ENCODE measurements around the gene KRTAP9-9.
"Not testable (repeated sequence)": the region's sequence is repeated elsewhere in the genome, so short reads cannot be mapped to it uniquely, and the experiment has no call there.

The KRTAP9-9 gene

DNA sequence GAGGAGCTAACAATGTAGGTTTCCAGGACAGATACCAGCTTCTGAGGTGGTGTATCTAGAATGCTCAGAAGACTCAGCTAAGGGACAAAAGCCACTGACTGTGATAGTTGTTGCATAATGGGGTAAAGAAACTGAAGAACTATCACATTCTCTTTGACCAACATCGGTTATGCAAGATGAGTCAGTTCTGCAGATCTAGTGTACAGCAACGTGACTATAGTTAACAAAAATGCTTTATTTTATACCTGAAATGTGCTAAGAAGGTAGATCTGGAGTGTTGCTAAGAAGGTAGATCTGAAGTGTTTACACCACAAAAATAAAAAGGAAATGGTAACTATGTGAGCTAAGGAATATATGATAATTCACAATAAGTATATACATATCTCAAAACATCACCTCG is 12.5 kb downstream of the KRTAP9-9 start:
- DNase-seq = no peak

GRCh38 chr17:41271323-41271722 is 16.1 kb downstream of the KRTAP9-9 start:
- not testable (repeated sequence) for DNase-seq

DNA sequence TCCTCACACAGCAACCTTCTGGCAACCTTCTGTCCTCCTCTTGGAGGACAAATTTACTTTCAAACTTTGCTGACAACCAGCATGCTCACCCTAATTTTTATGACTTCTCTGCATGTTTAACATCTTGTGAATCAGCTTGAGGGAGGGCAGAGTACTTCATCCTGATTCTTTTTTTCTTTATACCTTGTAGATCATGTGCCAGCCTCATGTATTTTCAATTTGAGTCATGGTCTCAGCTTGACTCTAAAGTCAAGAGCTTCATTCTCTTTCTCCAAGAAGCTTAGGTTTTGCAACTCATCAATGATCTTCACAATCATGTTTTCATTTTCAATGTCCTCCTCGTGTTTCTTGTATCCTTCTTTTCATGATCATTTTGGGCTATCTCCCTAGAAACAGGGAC is 16.7 kb downstream of the KRTAP9-9 start:
- DNase-seq = no peak

- not testable (repeated sequence) for DNase-seq
These were observed 20.5 kb downstream of the KRTAP9-9 start, which contains the start of gene KRTAP9-7 for GRCh38 chr17:41275648-41276190. Gene KRTAP9-7, plus strand, starts transcription at chr17:41275698. Its CDS starts 0 bp downstream, at chr17:41275698.

- no peak for DNase-seq
These were observed 23.2 kb downstream of the KRTAP9-9 start for GRCh38 chr17:41278176-41278955.

GRCh38 chr17:41284043-41284442 is 28.9 kb downstream of the KRTAP9-9 start:
- no peak for DNase-seq

- no peak for DNase-seq
These were observed 29.4 kb downstream of the KRTAP9-9 start for GRCh38 chr17:41284546-41284945.

DNA sequence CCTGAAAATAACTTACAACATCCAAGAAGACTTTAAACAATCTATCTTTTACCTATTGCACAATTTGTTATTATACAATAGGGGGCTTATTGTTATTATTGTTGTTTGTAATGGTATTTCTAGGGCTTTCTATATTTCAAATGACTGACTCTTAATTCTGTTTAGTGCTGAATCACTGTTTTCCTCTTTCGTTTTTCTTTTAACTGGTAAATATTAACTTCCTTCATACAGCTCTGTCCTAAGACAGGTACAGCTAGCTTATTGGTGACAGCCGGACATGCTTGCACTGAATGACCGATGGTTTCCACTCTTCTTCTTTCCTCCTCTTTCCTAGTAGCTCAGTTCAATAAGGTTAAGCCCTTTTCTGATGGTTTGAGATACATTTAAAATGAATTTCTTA is 31.9 kb downstream of the KRTAP9-9 start:
- no peak for DNase-seq

- DNase-seq = no peak
These were observed 38.8 kb downstream of the KRTAP9-9 start for GRCh38 chr17:41294016-41294415.

GRCh38 chr17:41296846-41297245 is 41.7 kb downstream of the KRTAP9-9 start:
- DNase-seq = no peak

GRCh38 chr17:41298458-41299135 is 43.4 kb downstream of the KRTAP9-9 start:
- no peak for DNase-seq

- no peak for DNase-seq
These were observed 46.1 kb downstream of the KRTAP9-9 start for GRCh38 chr17:41301204-41301790.

- DNase-seq = peak; percentile 95 to 100
These were observed 47.0 kb downstream of the KRTAP9-9 start, which contains the start of gene KRTAP29-1 for GRCh38 chr17:41301916-41302901. Gene KRTAP29-1, minus strand, starts transcription at chr17:41302851. Its CDS starts 0 bp downstream, at chr17:41302851.

- DNase-seq = peak in 1 of 2 experiments; percentile 36
These were observed 47.8 kb downstream of the KRTAP9-9 start for GRCh38 chr17:41302981-41303380.

- DNase-seq = peak in 1 of 2 experiments; percentile 24
These were observed 48.9 kb downstream of the KRTAP9-9 start for GRCh38 chr17:41304091-41304490.
